ENCODE results near the gene STAT3. TPM values are rescaled to one million over a fixed set of nuclear protein-coding genes. Genes with fewer than 3 reads are reported as not detected.
"Not testable (repeated sequence)": the region's sequence is repeated elsewhere in the genome, so short reads cannot be mapped to it uniquely, and the experiment has no call there.

The STAT3 gene
- total RNA-seq, 2 experiments from 2014 or later, result 130 to 135 TPM

DNA sequence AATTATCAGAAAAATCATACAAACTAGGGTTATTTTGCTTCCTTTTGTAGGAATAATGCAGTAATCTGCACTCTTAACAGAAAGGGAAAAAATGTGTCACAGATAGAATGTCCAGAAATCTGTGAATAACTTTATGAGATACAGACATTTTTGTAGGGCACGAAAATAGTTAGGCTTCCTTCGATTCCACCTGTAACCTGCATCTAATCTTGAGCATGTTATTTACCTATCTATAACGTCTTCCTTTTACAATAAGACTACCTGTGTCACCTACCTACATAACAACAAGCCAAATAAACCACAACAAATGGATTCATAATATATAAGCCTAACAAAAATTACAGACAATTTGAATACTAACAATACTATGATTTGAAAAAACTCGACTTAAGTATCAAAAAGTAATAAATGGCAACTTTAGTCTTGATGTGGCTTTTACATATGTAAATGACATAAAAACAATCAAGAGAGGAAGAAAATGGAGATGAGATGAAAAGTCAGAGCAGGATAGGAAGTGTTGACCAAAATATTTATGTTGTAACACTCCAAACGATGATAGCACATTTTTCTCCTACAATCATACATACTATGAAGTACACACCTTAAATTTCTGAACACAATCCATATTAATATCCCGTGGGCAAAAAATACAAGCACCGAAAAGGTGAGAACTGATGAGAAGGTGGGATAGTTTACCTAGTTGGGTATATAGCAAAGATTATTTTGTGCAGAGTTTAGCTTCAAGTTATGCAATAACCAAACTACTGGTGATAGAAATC is 114.6 kb downstream of the STAT3 start:
- H3K9me3 Mint-ChIP-seq, result no peaks in the 10 kb centered on the region
- peaks cover 64% of the 10 kb centered on the region for H3K4me1 Mint-ChIP-seq
- peak overlapping the region; percentile 88 for H3K4me3 Mint-ChIP-seq
- peak overlapping the region; percentile 83 for H3K27ac Mint-ChIP-seq
- DNase-seq, result no peak
- no peaks in the 10 kb centered on the region for H3K27me3 Mint-ChIP-seq
- POLR2A ChIA-PET, result interaction anchor here (0.7 to 13.0 kb wide), 8 partner anchors 12 to 263 kb away, joined by 3 to 245 read pairs (median 6); partner anchors contain the start of genes DHX58, DNAJC7, GHDC and NAGLU
- peaks cover 27% of the 10 kb centered on the region for H3K36me3 Mint-ChIP-seq (ENCODE audit: low read depth)
- CTCF ChIA-PET, result interaction anchor here (0.7 to 3.8 kb wide), 4 partner anchors 25 to 57 kb away, joined by 3 to 18 read pairs (median 10); no protein-coding TSS in a partner anchor

DNA sequence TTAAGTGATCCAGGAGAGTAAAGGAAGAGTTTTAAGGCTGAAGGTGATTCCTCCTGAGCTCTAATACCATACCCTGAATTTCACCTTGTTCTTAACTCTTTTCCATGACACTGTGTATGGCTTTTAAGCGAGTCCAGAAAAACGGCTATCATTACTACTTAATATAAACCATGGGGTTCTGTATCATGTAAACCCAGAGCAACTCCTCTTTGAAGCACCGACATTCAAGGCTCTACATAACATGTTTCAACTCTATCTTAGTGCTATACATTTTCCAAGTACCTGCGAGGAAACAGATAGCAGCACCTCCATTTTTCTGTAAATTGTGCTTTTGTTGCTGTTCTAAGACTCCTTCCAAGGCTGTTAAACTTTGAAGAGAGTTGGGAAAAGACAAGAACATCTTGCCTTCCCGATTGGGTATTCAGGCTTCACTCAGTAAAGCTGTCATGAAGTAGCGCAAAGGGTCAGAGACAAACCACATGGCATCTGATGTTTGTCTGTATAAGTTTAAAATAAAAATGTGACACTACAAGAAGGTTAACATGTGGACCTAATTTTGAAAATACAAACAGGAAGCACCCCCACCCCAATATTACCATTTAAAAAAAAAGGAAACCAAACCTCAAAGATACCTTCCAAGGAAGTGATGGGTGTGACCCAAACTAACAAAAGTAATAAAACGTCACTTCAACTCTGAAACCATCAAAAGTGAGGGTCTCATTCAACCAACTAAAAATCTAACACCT is 115.9 kb downstream of the STAT3 start:
- peaks cover 67% of the 10 kb centered on the region for H3K4me1 Mint-ChIP-seq

DNA sequence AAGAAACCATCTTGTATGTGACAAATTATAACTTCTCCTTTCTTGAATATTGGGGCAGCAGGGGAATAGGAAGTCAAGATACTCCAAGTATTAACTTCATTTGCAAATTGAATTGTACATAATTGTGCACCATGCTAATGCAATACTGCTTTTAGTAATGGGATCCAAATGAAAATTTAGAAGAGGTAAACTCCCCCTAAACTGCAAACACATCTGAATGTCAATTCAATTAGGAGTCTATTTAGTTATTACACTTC is 116.5 kb downstream of the STAT3 start:
- ChIA-PET POLR2A (interaction anchor here (1.4 to 13.0 kb wide), 3 partner anchors 15 to 49 kb away, joined by 6 to 245 read pairs (median 193); partner anchors contain the start of gene STAT5A), CTCF (interaction anchor here (1.8 kb wide), 1 partner anchor 49 kb away, joined by 8 read pairs; no protein-coding TSS in a partner anchor)
- peak overlapping the region; percentile 83 for H3K27ac Mint-ChIP-seq
- peaks cover 67% of the 10 kb centered on the region for H3K4me1 Mint-ChIP-seq
- H3K27me3 Mint-ChIP-seq, result no peaks in the 10 kb centered on the region
- peak overlapping the region; percentile 75 for H3K4me3 Mint-ChIP-seq
- no peak for DNase-seq
- H3K9me3 Mint-ChIP-seq, result no peaks in the 10 kb centered on the region
- peaks cover 28% of the 10 kb centered on the region for H3K36me3 Mint-ChIP-seq (ENCODE audit: low read depth)

More for the DNA sequence above, 115.9 kb downstream of the STAT3 start:
- peak overlapping the region; percentile 83 for H3K27ac Mint-ChIP-seq
- ChIA-PET CTCF (interaction anchor here (0.7 kb wide), 1 partner anchor 55 kb away, joined by 3 read pairs; no protein-coding TSS in a partner anchor), POLR2A (interaction anchor here (12.5 to 13.0 kb wide), 2 partner anchors 14 to 23 kb away, joined by 193 to 245 read pairs; partner anchors contain the start of gene STAT5A)
- no peaks in the 10 kb centered on the region for H3K27me3 Mint-ChIP-seq
- H3K4me3 Mint-ChIP-seq, result peak overlapping the region; percentile 75
- peaks cover 26% of the 10 kb centered on the region for H3K36me3 Mint-ChIP-seq (ENCODE audit: low read depth)
- no peaks in the 10 kb centered on the region for H3K9me3 Mint-ChIP-seq
- DNase-seq, result no peak

DNA sequence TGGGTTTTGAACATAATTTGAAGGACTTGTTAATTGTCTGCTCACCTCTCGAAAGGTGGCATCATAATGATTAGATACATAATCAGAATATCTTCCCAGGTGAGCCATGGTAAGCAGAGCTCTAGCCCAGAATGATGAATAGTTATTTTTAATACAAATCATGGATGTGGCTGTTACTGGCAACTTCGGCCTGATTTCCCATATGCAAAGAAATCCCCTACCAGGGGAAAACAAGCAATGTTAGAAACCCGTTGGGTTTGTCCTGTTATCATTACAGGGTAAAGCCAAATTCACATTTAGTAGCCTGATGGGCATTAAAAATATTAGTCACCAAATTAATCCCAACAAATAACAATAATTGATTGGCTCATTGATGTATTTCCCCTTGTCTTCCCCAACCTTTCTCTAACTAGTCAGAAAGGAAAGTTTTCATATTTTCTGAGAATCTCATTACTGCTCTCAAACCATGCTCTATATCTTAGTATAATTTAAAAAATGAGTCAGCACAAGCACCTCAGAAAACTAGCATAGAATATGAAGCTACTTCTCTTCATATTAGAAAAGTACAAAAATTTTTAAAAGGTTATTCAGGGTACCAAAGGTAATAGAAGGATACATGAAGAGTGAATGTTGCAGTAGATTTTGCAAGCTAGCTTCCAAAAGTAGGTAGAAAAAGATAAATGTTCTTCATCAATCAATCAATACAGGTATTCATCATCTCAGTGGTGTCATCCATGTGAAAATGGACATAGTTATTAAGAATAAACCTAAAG is 117.0 kb downstream of the STAT3 start:
- no peak for DNase-seq
- Mint-ChIP-seq H3K36me3 (ENCODE audit: low read depth) (peaks cover 32% of the 10 kb centered on the region), H3K4me3 (peak overlapping the region; percentile 75), H3K27me3 (no peaks in the 10 kb centered on the region), H3K4me1 (peaks cover 71% of the 10 kb centered on the region), H3K9me3 (no peaks in the 10 kb centered on the region), H3K27ac (peak overlapping the region; percentile 83)
- POLR2A ChIA-PET, result interaction anchor here (1.1 to 13.0 kb wide), 6 partner anchors 8 to 49 kb away, joined by 3 to 245 read pairs (median 6); partner anchors contain the start of gene STAT5A
- CTCF ChIA-PET, result interaction anchor here (1.8 kb wide), 1 partner anchor 49 kb away, joined by 8 read pairs; no protein-coding TSS in a partner anchor

DNA sequence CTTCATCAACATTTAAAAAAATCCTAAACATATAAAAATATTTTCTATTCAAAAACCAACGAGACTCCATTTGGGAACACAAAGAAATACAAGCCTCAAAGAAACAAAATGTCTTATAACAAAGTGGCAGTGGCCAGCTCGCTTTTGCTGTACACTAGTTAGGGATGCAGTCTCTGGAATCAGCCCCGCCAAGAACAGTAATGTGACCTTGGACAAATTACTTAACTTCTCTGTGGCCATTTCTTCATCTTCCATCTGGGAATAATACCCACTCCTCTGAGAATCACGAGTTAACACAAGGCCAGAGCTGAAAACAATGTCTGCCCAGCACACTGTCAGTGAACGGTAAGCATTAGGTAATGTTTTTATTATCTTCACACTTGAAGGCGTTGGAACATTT is 117.6 kb downstream of the STAT3 start:
- POLR2A ChIA-PET, result interaction anchor here (0.5 to 13.0 kb wide), 9 partner anchors 8 to 1097 kb away, joined by 3 to 245 read pairs (median 6); partner anchors contain the start of genes STAT5A and TUBG1
- H3K4me3 Mint-ChIP-seq, result peak overlapping the region; percentile 3

DNA sequence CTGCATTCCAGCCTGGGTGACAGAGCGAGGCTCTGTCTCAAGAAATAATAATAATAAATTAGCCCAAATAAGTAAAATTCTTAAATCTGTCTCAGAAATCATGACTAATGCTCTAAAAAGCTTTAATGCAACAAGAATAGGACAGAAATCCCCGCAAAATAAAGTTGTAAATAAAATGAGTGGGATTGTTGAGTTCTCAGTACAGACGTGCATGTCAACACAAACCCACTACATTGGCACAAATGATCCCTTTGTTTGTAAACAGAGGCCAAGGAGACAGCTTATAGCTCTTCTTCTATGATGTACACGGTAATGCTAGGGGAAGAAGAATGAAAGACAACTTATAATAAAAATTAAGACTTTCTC is 118.1 kb downstream of the STAT3 start:
- Mint-ChIP-seq H3K4me3 (no peak overlapping the region), H3K36me3 (ENCODE audit: low read depth) (peaks cover 31% of the 10 kb centered on the region), H3K27me3 (no peaks in the 10 kb centered on the region), H3K4me1 (peaks cover 72% of the 10 kb centered on the region), H3K9me3 (no peaks in the 10 kb centered on the region), H3K27ac (peak overlapping the region; percentile 60)
- ChIA-PET CTCF (interaction anchor here (0.5 to 2.2 kb wide), 5 partner anchors 17 to 137 kb away, joined by 3 to 15 read pairs (median 4); partner anchors contain the start of gene STAT5A), POLR2A (interaction anchor here (0.5 to 13.0 kb wide), 10 partner anchors 9 to 1098 kb away, joined by 3 to 245 read pairs (median 4); partner anchors contain the start of genes STAT5A and TUBG1)
- no peak for DNase-seq

More for the DNA sequence above, 117.6 kb downstream of the STAT3 start:
- H3K27ac Mint-ChIP-seq, result peak overlapping the region; percentile 83
- peaks cover 32% of the 10 kb centered on the region for H3K36me3 Mint-ChIP-seq (ENCODE audit: low read depth)
- H3K4me1 Mint-ChIP-seq, result peaks cover 71% of the 10 kb centered on the region
- DNase-seq, result no peak
- H3K27me3 Mint-ChIP-seq, result no peaks in the 10 kb centered on the region
- H3K9me3 Mint-ChIP-seq, result no peaks in the 10 kb centered on the region
- CTCF ChIA-PET, result interaction anchor here (0.5 to 2.2 kb wide), 4 partner anchors 18 to 136 kb away, joined by 3 to 15 read pairs (median 6); partner anchors contain the start of gene STAT5A

DNA sequence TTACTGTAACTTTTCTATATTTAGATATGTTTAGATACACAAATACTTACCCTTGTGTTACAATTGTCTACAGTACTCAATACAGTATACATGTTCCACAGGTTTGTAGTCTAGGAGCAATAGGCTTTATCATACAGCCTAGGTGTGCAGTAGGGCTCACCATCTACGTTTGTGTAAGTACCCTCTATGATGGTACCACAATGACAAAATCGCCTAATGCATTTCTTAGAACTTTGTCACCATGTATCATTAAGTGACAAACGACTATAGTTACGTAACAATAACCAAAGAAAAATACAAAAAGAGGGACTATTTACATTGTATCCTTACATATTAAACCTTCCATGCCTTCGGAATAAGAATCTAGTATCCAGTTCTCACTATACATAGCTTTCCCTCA is 120.0 kb downstream of the STAT3 start:
- Mint-ChIP-seq H3K4me3 (no peak overlapping the region), H3K9me3 (no peaks in the 10 kb centered on the region), H3K27ac (peak overlapping the region; percentile 40), H3K4me1 (peaks cover 66% of the 10 kb centered on the region), H3K27me3 (no peaks in the 10 kb centered on the region), H3K36me3 (ENCODE audit: low read depth) (peaks cover 28% of the 10 kb centered on the region)
- no peak for DNase-seq
- POLR2A ChIA-PET, result interaction anchor here (0.6 to 13.0 kb wide), 6 partner anchors 9 to 301 kb away, joined by 3 to 245 read pairs (median 8); partner anchors contain the start of genes CNP and STAT5A
- CTCF ChIA-PET, result interaction anchor here (0.7 to 2.2 kb wide), 5 partner anchors 18 to 75 kb away, joined by 3 to 15 read pairs (median 5); no protein-coding TSS in a partner anchor

DNA sequence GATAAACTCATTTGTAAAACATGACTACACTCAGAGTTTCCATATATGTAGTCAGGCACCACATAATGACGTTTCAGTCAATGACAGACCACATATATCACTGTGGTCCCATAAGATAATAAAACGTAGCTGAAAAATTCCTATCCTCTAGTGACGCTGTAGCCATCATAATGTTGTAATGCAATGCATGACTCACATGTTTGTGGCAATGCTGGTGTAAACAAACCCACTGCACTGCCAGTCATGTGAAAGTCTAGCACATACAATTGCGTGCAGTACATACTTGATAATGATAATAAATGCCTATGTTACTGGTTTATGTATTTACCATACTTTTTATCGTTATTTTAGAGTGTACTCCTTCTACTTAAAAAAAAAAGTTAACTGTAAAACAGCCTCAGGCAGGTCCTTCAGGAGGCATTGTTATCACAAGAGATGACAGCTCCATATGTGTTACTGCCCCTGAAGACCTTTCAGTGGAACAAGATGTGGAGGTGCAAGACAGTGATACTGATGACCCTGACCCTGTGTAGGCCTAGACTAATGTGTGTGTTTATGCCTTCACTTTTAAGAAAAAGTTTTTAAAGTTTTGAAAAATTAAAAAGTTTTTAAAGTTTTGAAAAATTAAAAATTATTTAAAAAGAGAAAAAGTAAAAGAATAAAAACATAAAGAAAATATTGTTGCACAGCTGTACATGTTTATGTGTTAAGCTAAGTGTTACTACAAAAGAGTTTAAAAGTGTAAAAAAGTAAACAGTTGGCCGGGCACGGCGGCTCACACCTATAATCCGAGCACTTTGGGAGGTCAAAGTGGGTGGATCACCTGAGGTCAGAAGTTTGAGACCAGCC is 121.1 kb downstream of the STAT3 start:
- H3K36me3 Mint-ChIP-seq (ENCODE audit: low read depth), result peaks cover 28% of the 10 kb centered on the region
- POLR2A ChIA-PET, result interaction anchor here (1.5 to 2.9 kb wide), 5 partner anchors 8 to 45 kb away, joined by 3 to 32 read pairs (median 11); partner anchors contain the start of gene STAT5B
- no peak overlapping the region for H3K4me3 Mint-ChIP-seq
- DNase-seq, result peak; percentile 56
- H3K27me3 Mint-ChIP-seq, result no peaks in the 10 kb centered on the region
- no peaks in the 10 kb centered on the region for H3K9me3 Mint-ChIP-seq
- H3K27ac Mint-ChIP-seq, result peak overlapping the region; percentile 66
- CTCF ChIA-PET, result interaction anchor here (0.6 to 1.2 kb wide), 4 partner anchors 19 to 858 kb away, joined by 3 to 6 read pairs (median 4); partner anchors contain the start of gene BRCA1
- peaks cover 57% of the 10 kb centered on the region for H3K4me1 Mint-ChIP-seq

DNA sequence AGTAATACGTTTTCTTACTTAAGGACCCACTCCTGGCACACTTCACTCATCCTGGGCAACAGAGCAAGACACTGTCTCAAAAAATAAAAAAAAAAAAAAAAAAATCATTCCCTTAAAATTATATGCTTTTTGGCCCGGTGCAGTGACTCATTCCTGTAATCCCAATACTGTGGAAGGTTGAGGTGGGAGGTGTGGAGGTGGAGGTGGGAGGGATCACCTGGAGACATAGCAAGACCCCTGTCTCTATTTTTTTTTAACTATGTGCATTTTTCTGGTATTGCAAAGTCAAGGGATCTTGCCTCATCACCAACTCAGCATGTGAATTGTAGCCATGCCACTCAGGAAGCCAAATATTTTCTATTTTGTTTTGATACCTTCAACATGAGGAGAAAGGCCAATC is 121.8 kb downstream of the STAT3 start:
- H3K36me3 Mint-ChIP-seq (ENCODE audit: low read depth), result peaks cover 28% of the 10 kb centered on the region
- H3K4me1 Mint-ChIP-seq, result peaks cover 50% of the 10 kb centered on the region
- H3K27me3 Mint-ChIP-seq, result no peaks in the 10 kb centered on the region
- peak overlapping the region; percentile 66 for H3K27ac Mint-ChIP-seq
- no peak for DNase-seq
- ChIA-PET CTCF (interaction anchor here (1.0 to 1.2 kb wide), 2 partner anchors 44 kb away, joined by 3 to 6 read pairs; no protein-coding TSS in a partner anchor), POLR2A (interaction anchor here (1.2 to 2.9 kb wide), 5 partner anchors 8 to 23 kb away, joined by 3 to 32 read pairs (median 11); partner anchors contain the start of gene STAT5B)
- no peaks in the 10 kb centered on the region for H3K9me3 Mint-ChIP-seq
- H3K4me3 Mint-ChIP-seq, result no peak overlapping the region

DNA sequence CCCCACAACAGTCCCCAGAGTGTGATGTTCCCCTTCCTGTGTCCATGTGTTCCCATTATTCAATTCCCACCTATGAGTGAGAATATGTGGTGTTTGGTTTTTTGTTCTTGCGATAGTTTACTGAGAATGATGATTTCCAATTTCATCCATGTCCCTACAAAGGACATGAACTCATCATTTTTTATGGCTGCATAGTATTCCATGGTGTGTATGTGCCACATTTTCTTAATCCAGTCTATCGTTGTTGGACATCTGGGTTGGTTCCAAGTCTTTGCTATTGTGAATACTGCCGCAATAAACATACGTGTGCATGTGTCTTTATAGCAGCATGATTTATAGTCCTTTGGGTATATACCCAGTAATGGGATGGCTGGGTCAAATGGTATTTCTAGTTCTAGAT is 123.9 kb downstream of the STAT3 start:
- Mint-ChIP-seq H3K36me3 (ENCODE audit: low read depth) (peaks cover 22% of the 10 kb centered on the region), H3K4me1 (peaks cover 33% of the 10 kb centered on the region)
- H3K9me3 Mint-ChIP-seq, DNase-seq, H3K27ac Mint-ChIP-seq, H3K27me3 Mint-ChIP-seq, POLR2A ChIA-PET, H3K4me3 Mint-ChIP-seq, CTCF ChIA-PET: not testable (repeated sequence)

All from activated CD4-positive, alpha-beta memory T cell treated with anti-CD3 and anti-CD28 coated beads, Interleukin-2, amount 10 ng/mL, durations not matched to agents 7 days and 5 days (primary cell).